Activated T-helper 2 cell treated with anti-CD3 and anti-CD28 coated beads, Interferon-gamma antibody, Interleukin-2, Interleukin-4, amounts not matched to agents 10 μg/mL and 5 μg/mL and 100 μg/mL, durations not matched to agents 14 hours and 24 hours and 36 hours (primary cell): ENCODE measurements around the gene SCN2A. TPM values are rescaled to one million over a fixed set of nuclear protein-coding genes. Genes with fewer than 3 reads are reported as not detected.

Source experiments
- DNase-seq: peaks from one replicate; pipeline ENCODE4 v3.0.0; 2021; ENCODE audit warnings: low spot score
- H3K27ac Mint-ChIP-seq: one replicate; pipeline ENCODE4 v1.8.0; 2021; ENCODE audit warnings: mixed read lengths
- H3K27me3 Mint-ChIP-seq: one replicate; pipeline ENCODE4 v1.8.0; 2021; ENCODE audit warnings: low read depth, mixed read lengths
- H3K36me3 Mint-ChIP-seq: one replicate; pipeline ENCODE4 v1.8.0; 2021; ENCODE audit warnings: low read depth, mixed read lengths
- H3K4me1 Mint-ChIP-seq: one replicate; pipeline ENCODE4 v1.8.0; 2021; ENCODE audit warnings: low read depth, mixed read lengths
- H3K4me3 Mint-ChIP-seq: one replicate; pipeline ENCODE4 v1.8.0; 2021; ENCODE audit warnings: low read depth, mild to moderate bottlenecking, moderate library complexity, mixed read lengths
- H3K9me3 Mint-ChIP-seq: one replicate; pipeline ENCODE4 v1.8.0; 2021; ENCODE audit warnings: mixed read lengths
- intact Hi-C: fragments of 100-400 bp; cut with micrococcal nuclease; formaldehyde crosslinking; loops from one replicate; pipeline ENCODE4 v1.15.1; 2023
- total RNA-seq: library from RNA; stranded (reverse); gene quantifications from 2 replicates; pipeline ENCODE4 v1.2.3, GENCODE V29; 2022

SCN2A gene
- 0.05 TPM in 1 of 2 replicates, not detected in the other for total RNA-seq

DNA sequence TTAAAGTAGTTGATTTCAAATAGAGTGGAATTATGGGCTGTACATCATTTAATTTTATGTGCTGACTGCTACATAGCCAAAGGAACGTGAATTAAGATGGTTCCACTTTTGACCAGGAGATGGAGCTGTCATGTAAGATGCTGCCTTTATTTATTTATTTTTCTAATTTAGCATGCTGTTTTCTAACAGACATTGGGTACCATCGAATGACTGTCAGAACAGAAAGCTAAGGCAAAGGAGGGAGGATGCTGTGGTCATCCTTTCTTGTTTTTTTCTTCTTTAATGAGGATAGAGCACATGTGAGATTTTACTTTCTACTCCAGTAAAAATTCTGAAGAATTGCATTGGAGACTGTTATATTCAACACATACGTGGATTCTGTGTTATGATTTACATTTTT, at the start of gene SCN2A:
Gene SCN2A, plus strand, starts transcription at position 185 of the 400 bp plus-strand sequence. CDS start 56,410 bp downstream, outside the sequence.
- Mint-ChIP-seq H3K27me3 (no peaks in the 10 kb centered on the region), H3K4me1 (no peaks in the 10 kb centered on the region), H3K36me3 (no peaks in the 10 kb centered on the region), H3K9me3 (no peaks in the 10 kb centered on the region), H3K4me3 (no peak within 1 kb of the TSS), H3K27ac (no peak within 1 kb of the TSS)
- intact Hi-C loops: loop anchor here (1.0 to 5.0 kb wide), 2 partner anchors 33 to 54 kb away; no protein-coding TSS in a partner anchor
- no peak for DNase-seq

DNA sequence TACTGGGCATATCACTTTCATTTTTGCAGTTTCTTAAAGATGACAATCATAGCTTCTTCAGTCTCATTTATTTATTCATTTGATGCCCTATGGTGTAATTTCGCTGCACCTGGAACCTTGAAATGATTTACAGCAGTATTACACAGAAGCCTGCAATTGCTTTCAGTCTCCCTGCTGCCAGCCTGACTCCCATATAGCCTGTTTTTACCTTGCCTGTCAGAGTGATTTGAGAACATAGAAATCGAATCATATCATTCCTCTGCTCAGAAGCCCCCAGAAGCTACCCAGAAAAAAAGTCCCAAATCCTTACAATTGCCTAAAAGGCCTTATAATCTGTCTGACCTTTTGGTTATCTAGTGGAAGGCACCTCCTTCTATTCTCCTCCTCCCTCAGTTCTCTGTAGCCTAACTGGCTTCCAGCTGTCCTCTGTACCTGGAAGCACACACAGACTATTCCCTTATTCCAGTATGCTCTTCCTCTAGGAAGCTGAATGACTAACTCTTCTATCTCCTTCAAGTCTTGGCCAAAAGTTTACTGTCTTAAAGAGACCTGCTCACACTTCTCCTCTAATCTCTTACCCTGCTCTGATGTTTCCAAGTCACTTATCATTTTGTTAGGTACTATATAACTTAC, 48.0 kb upstream of the SCN2A start:
- Mint-ChIP-seq H3K9me3 (no peaks in the 10 kb centered on the region), H3K4me3 (no peak overlapping the region), H3K27me3 (peaks cover 5% of the 10 kb centered on the region), H3K4me1 (no peaks in the 10 kb centered on the region), H3K27ac (no peak overlapping the region), H3K36me3 (no peaks in the 10 kb centered on the region)
- no peak for DNase-seq
- intact Hi-C loops: no loop called here

DNA sequence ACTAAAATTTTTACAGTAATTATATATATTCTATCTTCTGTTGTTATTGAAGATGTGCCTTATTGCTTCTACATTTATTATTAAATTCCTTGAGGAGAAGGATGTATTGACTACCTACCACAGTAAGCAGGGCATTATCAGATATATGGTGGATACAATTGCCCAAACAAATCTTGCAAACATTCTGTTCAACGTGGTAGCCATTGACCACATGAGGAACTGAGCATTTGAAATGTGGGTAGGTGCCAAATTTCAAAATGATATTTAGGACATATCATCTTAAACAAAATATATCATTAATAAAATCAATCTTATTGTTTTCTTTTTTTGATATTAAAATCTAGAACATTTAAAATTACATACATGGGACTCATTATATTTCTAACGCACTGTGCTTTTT, 46.5 kb upstream of the SCN2A start:
- H3K4me3 Mint-ChIP-seq: no peak overlapping the region
- DNase-seq: no peak
- H3K27ac Mint-ChIP-seq: no peak overlapping the region
- H3K4me1 Mint-ChIP-seq: no peaks in the 10 kb centered on the region
- peaks cover 5% of the 10 kb centered on the region for H3K27me3 Mint-ChIP-seq
- H3K9me3 Mint-ChIP-seq: no peaks in the 10 kb centered on the region
- intact Hi-C loops: no loop called here
- H3K36me3 Mint-ChIP-seq: no peaks in the 10 kb centered on the region

DNA sequence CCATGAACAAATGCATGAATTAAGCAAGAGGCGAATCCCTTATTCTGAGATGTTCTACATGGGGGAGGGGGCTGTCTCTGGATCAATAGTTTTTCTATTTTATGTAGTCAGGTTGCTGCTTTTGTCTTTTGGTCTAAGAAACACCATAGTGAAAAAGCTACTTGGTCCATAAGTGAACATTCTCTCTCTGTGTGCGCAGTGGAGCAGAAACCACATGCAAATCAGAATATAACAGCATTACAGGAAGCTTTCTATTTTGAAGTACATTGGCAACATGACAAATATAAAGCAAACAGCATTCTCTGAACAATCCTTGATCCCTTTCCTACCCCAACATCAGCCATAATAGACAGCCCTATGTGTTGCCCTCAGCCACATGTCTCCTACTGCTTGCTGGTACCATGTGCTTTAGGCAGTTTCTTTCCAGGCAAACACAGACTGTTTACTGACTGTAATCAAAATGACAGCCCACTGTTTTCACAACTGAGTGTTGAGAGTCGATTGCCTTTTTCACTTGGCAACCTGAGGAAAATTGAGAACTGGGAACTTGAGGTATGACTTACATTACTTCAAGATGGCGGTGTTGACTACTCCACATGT, 45.9 kb upstream of the SCN2A start:
- Mint-ChIP-seq H3K4me3 (no peak overlapping the region), H3K4me1 (no peaks in the 10 kb centered on the region), H3K27ac (no peak overlapping the region), H3K9me3 (no peaks in the 10 kb centered on the region), H3K27me3 (peaks cover 5% of the 10 kb centered on the region), H3K36me3 (no peaks in the 10 kb centered on the region)
- DNase-seq: no peak
- intact Hi-C loops: no loop called here

DNA sequence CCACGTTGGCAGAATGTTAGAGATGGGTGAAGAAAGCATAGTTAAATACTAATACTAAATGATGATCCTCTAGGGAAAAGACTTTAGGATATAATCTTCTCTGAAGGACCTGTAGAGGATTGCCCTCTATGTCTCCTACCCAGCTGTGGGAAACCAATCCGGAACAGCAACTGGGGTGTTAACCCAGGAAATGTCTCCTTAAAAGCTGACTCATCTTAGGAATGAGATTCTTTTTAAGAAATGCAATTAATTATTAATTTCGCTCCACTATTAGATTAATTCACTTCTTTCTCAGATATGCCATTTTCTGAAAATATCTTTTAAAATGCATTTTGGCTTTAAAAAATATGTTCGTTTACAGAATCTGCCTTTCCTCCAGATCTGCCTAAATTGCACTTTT, 42.8 kb upstream of the SCN2A start:
- H3K27ac Mint-ChIP-seq: no peak overlapping the region
- DNase-seq: no peak
- intact Hi-C loops: no loop called here
- peaks cover 2% of the 10 kb centered on the region for H3K27me3 Mint-ChIP-seq
- H3K36me3 Mint-ChIP-seq: no peaks in the 10 kb centered on the region
- H3K9me3 Mint-ChIP-seq: no peaks in the 10 kb centered on the region
- H3K4me1 Mint-ChIP-seq: no peaks in the 10 kb centered on the region
- H3K4me3 Mint-ChIP-seq: no peak overlapping the region

DNA sequence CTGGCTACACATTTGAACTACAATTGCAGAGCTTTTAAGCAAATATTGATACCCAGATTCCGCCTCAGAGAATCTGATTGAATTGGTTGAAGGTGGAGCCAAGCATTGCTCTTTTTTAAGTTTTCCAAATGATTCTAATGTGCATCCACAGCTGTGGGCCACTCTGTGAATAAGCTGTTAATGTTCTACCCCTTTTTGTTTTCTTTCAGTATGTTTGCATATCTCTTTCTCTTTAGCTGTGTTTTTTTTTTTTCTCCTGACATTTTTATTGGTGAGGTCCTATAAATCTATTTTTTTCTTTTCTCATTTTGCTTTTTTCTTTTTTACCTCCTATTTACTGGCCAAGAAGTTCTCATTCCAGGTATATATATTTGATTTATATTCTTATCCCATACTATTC, 41.9 kb upstream of the SCN2A start:
- Mint-ChIP-seq H3K27me3 (peaks cover 2% of the 10 kb centered on the region), H3K27ac (no peak overlapping the region), H3K4me3 (no peak overlapping the region), H3K4me1 (no peaks in the 10 kb centered on the region), H3K9me3 (no peaks in the 10 kb centered on the region), H3K36me3 (no peaks in the 10 kb centered on the region)
- intact Hi-C loops: no loop called here
- no peak for DNase-seq

DNA sequence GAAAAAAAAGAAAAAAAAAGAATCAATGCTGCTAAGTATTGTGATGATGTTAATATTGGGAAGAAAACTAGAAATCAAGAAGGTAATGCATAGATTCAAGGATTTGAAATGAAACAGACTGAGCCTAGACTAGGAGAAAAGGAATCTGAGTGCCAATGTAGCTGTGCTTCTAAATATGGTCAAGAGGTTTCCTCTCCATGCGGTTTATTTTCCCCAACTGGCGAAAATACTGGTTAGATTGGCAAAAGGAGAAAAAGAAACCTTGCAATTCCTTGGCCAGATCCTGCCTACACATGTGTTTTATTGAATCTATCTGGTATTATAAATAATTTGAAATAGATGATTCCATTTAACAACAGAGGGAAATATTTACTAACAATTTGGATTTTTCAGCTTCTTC, 41.0 kb upstream of the SCN2A start:
- Mint-ChIP-seq H3K9me3 (no peaks in the 10 kb centered on the region), H3K36me3 (no peaks in the 10 kb centered on the region), H3K4me1 (no peaks in the 10 kb centered on the region), H3K4me3 (no peak overlapping the region), H3K27ac (no peak overlapping the region), H3K27me3 (peaks cover 2% of the 10 kb centered on the region)
- intact Hi-C loops: no loop called here
- DNase-seq: no peak

DNA sequence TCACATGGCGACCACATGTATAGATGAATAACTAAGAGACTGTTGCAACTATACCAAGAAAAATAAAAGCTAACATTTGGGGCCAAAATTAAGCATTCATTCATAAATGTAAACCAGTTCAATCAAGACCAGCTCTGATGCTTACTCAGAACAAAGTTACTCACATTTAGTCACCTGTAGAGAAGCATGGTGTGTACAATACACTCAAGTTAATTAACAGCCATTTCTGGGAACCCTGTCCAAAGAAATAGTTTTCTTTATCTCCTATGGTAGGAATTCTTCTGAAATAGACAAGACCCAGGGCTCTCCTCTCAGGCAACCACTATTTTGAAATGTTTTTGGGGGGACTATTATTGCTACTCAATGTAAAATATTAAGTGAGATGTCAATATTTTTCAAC, 37.0 kb upstream of the SCN2A start:
- no peak for DNase-seq
- Mint-ChIP-seq H3K27ac (no peak overlapping the region), H3K4me3 (no peak overlapping the region), H3K36me3 (no peaks in the 10 kb centered on the region), H3K4me1 (no peaks in the 10 kb centered on the region), H3K27me3 (peaks cover 2% of the 10 kb centered on the region), H3K9me3 (no peaks in the 10 kb centered on the region)
- intact Hi-C loops: no loop called here

DNA sequence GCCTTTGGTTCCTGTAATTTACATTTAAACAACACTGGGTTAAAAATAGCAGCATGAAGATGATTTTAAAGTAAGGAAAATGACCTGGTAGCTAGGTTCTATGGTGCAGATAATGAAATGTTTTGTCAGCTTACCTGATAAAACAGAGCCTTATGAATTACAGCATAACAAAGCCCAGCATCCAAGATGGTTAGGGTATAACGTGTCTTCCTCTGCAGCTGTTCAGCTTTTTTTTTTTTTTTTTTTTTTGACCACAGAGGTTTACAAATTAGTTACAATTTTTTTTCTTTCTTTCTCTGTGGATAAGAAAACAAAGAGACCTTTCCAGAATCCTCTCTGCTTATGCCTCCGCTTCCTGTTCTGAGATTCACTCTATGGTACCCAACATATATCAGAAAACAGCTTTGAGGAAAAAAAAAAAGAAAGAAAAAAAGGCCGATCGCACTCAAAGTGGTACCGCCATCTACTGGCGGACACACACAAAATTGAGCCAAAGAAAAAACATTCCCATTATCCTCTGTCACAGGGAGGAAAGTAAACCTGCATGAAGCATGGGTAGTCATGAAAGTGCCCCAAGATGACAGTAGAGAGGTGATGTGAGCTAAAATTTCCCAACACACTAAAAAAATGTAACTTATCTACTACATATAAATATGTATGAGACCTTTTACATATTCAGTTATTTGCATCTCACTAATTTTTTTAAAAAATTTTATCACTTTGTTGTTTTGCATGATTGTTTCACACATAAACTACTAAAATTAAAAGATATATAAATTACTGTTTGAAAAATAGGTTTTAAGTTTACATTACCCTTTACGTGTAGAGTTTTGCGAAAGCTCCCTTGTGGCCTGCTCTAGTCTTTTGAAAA, 35.3 kb upstream of the SCN2A start, which contains the start of gene SCN3A:
Gene SCN3A, minus strand, starts transcription at position 362 of the 871 bp plus-strand sequence. CDS start 27,656 bp downstream, outside the sequence.
- no peaks in the 10 kb centered on the region for H3K36me3 Mint-ChIP-seq
- peaks cover 1% of the 10 kb centered on the region for H3K27me3 Mint-ChIP-seq
- no peak within 1 kb of the TSS for H3K4me3 Mint-ChIP-seq
- no peaks in the 10 kb centered on the region for H3K9me3 Mint-ChIP-seq
- intact Hi-C loops: loop anchor here (1.0 kb wide), 1 partner anchor 189 kb away; no protein-coding TSS in a partner anchor
- H3K4me1 Mint-ChIP-seq: no peaks in the 10 kb centered on the region
- H3K27ac Mint-ChIP-seq: no peak within 1 kb of the TSS
- no peak for DNase-seq

DNA sequence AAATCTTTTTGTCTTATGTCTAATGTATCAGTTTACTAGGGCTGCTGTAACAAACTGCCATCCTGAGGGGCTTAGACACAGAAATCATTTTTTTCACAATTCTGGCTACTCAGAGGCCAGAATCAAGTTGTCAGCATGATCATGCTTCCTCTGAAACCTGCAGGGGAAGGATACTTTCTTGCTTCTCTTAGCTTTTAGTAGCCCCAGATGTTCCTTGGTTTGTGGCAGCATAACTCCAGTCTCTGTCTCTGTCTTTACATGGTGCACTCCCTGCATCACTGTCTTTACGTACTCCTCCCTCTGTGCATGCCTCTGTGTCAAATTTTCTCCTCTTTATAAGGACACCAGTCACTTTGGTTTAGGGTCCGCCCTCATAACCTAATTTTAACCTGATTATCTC, 33.3 kb upstream of the SCN2A start:
- H3K9me3 Mint-ChIP-seq: no peaks in the 10 kb centered on the region
- no peak overlapping the region for H3K27ac Mint-ChIP-seq
- no peak overlapping the region for H3K4me3 Mint-ChIP-seq
- no peaks in the 10 kb centered on the region for H3K4me1 Mint-ChIP-seq
- intact Hi-C loops: no loop called here
- peaks cover 3% of the 10 kb centered on the region for H3K27me3 Mint-ChIP-seq
- no peak for DNase-seq
- H3K36me3 Mint-ChIP-seq: no peaks in the 10 kb centered on the region

DNA sequence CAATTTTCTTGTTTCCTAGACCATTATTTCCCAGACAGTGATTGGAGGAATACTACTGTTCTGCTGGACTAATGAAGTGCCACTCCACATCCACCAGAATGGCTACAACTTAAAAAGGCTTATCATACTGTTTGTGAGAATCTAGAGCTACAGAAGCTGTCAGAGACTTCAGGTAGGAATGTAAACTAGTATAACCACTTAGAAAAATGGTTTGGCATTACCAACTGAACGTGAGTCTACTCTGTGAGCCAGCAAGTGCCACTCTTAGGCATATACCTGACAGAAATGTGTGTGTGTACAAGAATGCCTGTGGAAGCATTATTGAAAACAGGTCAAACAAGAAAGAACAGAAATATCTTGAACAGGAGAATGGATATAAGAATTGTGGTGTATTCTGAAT, 31.1 kb upstream of the SCN2A start:
- H3K27me3 Mint-ChIP-seq: peaks cover 3% of the 10 kb centered on the region
- intact Hi-C loops: no loop called here
- no peaks in the 10 kb centered on the region for H3K4me1 Mint-ChIP-seq

GRCh38 chr2:165214093-165214492, 25.1 kb upstream of the SCN2A start:
- Mint-ChIP-seq H3K4me3 (no peak overlapping the region), H3K27me3 (peaks cover 2% of the 10 kb centered on the region), H3K9me3 (no peaks in the 10 kb centered on the region), H3K36me3 (no peaks in the 10 kb centered on the region), H3K4me1 (no peaks in the 10 kb centered on the region), H3K27ac (no peak overlapping the region)
- intact Hi-C loops: no loop called here
- DNase-seq: no peak

More for the DNA sequence above, 31.1 kb upstream of the SCN2A start:
- Mint-ChIP-seq H3K4me3 (no peak overlapping the region), H3K36me3 (no peaks in the 10 kb centered on the region), H3K9me3 (no peaks in the 10 kb centered on the region), H3K27ac (no peak overlapping the region)
- DNase-seq: no peak

DNA sequence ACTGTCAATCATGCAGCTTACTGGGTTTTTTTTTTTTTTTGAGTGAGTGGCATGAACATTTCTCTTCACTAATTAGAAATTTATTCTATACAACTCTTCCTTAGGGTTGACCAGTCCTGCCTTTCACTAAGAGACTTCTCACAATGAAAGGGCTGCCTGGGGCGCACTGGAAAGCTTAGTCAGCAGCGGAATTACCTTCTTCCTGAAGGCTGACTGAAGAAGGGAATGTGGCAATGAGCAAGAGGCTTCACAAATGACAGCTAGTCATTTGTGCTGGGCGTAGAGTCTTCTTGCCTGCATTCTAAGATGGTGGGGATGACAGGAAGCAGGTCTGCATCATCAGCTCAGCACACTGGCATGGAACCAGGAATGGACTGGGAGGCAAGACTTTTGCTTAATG, 19.7 kb upstream of the SCN2A start:
- DNase-seq: no peak
- intact Hi-C loops: no loop called here
- no peaks in the 10 kb centered on the region for H3K9me3 Mint-ChIP-seq
- H3K4me3 Mint-ChIP-seq: no peak overlapping the region
- no peaks in the 10 kb centered on the region for H3K27me3 Mint-ChIP-seq
- no peaks in the 10 kb centered on the region for H3K36me3 Mint-ChIP-seq
- H3K27ac Mint-ChIP-seq: no peak overlapping the region
- no peaks in the 10 kb centered on the region for H3K4me1 Mint-ChIP-seq
